Adrenal gland (tissue), 5 donors: ENCODE results near the gene SORBS1.

Source experiments
- POLR2A ChIP-seq, 2 donors: fragments of 450-650 bp; IDR thresholded peaks; one replicate each; pipeline ENCODE4 v1.6.1; 2017; ENCODE audit warnings: antibody characterized with exemption in 2 of 2, mild to moderate bottlenecking in 2 of 2, moderate library complexity in 1 of 2
- TF ChIP-seq, protein P1 (sequence below), 6 experiments: fragments of 450-650 bp in 4 of 6; fragments of 200-600 bp in 2 of 6; sonication (generic) in 1 of 6; IDR thresholded peaks; 1 replicate in 5 of 6; 2 replicates in 1 of 6; pipeline versions ENCODE4 v1.5.1 to v1.8.0; 2016 to 2021; ENCODE audit warnings: antibody characterized with exemption in 6 of 6, mild to moderate bottlenecking in 2 of 6, moderate library complexity in 1 of 6
- donor health status: DM: no; HTN: no; CAD: no.

DNA sequence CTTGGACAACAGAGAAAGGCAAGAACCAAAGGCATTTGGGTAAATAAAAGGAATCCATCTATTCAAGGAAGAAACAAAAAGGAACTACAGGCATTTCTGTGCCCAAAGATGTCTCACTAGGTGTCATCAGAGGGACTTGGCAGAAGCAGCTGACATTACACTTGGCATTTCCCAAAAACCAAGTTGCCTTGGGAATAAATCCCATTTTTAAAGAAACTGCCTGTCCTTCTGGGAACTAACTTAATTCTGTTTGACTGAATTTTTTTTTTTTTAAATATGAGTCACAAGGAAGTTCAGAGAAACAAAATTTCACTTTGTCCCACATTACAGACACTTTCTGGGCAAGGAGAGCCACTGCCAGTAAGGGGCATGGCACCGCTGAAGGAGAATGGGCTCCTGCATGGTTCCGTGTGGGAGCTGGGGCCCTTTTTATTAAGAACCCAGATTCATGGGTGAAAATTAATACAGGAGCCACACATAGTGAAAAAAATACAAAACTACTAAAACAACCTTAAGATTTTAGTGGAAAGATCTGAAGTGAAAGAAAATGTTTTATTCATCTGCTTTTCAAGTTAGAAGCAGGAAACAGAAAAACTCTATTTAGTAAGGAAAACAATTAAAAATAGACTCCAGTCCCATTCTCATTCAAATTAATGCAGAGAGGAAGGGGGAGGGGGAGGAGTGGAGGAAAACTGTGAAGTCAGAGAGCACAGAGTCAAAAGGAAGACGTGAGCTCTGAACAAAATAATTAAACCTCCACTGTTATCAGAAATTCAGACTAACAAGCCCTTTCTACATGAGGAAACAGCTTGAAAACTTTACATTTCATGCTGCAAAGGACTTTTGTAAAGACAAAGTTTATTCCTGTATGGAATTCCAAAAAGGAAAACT lies 151.9 kb downstream of the SORBS1 start:
- TF ChIP-seq, protein P1, sequence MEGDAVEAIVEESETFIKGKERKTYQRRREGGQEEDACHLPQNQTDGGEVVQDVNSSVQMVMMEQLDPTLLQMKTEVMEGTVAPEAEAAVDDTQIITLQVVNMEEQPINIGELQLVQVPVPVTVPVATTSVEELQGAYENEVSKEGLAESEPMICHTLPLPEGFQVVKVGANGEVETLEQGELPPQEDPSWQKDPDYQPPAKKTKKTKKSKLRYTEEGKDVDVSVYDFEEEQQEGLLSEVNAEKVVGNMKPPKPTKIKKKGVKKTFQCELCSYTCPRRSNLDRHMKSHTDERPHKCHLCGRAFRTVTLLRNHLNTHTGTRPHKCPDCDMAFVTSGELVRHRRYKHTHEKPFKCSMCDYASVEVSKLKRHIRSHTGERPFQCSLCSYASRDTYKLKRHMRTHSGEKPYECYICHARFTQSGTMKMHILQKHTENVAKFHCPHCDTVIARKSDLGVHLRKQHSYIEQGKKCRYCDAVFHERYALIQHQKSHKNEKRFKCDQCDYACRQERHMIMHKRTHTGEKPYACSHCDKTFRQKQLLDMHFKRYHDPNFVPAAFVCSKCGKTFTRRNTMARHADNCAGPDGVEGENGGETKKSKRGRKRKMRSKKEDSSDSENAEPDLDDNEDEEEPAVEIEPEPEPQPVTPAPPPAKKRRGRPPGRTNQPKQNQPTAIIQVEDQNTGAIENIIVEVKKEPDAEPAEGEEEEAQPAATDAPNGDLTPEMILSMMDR (IDR thresholded peaks at IDR 0.05) = no peak
- peak in 1 of 2 donors; percentile 53 for TF ChIP-seq POLR2A (IDR thresholded peaks at IDR 0.05)
